ENCODE data around the gene FBXO44.

Gene FBXO44

DNA sequence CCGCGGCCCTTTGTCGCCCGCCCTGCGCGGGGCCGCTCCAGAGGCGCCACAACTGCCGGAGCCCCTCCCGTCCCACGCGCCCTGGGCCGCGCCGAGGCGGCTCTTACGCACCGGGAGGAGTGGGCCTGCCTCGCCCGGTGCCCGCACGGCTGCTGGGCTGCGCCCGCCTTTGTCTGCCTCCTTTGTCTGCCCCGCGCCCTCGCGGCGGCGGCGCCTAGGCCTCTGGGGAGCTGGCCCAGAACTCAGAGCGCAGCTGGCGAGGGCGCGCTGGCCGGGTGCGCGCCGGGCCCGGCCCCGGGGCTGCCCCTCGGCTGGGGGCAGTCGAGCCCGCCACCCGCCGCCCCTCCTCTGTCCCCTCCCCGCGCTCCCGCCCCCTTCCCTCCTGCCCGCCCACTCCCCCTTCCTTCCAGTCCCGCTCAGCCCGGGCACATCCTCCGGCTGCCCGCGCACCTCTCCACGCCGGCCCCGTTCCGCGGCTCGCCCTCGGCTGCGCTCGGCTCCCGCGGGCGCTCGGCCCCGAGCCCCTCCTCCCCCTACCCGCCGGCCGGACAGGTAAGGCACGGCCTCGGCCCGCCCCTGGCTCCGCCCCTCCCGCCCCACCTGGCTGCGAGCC is 36.7 kb downstream of the FBXO44 start, which contains the start of gene DRAXIN:
Gene DRAXIN (plus strand): TSS at position 409 of the 613 bp plus-strand sequence. CDS start 14,549 bp downstream, outside the sequence.
- no peak for DNase-seq (ENCODE audit: low read depth)

DNA sequence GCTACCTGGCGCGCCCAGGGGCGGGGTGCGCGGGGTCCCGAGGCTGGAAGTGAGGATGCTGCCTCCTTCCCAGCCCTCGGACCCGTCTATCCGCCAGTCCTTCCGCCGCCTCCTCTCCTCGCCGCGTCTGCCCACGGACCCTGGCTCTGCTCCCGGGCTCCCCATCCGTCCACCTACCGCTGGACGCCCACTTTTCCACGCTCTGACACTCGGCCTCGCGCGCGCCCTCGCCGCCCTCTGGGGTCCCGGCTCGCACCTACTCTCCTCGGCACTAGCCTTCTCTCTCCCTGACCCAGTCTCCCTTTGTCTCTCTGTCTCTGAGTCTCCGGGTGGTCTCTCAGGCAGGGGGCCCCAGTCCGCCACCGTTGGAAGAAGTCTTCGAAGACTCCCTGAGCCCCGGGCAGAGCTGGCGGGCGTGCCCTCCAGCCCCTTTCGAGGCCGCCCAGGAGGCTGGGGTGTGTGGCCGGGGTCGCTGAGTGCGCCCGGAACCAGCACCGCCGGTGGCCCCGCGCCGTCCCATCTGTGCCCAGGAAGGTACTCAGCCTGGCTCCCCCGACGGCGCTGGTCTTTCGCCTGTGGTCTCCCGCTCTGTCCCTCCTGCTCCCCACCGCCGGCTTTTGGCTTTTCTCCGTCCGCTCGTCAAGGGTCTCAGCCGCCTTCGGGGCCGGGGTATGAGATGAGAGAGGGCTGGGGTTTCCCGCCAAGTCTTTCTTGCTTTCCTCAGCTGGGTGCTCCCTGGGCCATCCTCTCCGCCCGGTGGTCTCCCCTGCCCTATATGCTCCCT is 37.4 kb downstream of the FBXO44 start:
- DNase-seq (ENCODE audit: low read depth): no peak

DNA sequence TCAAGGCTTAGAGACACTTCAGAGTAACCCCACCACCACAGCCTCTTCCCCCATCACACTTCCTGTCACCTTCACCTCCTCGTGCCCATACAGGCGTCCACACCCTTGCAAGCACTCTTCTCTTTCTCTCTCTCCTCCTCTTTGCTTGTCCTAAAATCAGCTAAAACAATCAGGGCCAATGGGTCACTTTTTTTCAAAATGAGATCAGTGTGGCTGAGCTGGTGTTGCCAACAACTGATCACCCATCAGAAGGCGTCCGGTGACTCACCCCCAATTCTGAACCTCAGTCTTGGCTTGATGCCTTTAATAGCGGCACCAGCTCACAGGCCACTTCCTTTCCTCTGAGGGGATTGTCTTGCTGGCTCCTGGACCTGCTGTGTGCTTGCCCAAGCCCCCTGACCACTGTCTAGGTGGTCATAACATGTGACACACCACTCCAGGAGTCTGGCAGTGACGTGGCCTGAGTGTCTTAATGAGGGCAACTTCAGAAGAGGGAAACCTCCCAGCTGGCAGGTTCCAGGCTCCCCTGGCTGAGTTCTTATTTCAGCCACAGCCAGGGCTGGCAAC is 38.4 kb downstream of the FBXO44 start:
- DNase-seq (ENCODE audit: low read depth): peak; percentile 58

DNA sequence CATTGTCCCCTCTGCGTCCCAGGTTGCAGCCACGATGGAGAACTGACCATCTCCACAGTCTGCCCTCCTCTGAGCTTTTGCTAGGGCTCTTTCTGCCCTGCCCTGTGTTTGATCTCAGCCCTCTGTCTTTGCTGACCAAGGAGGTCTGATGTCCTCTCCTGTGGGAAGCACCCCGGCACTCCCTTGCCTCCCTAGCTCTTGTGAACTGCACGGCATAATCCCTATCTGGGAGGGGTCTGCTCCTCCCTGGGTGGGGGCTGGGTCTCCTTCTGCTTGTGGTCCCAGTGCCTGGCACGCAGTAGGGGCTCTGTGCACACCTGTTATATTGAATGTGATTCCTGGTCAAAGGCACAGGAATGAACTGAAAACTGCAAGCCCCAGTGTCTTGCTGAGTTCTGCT is 39.2 kb downstream of the FBXO44 start:
- DNase-seq (ENCODE audit: low read depth): no peak

DNA sequence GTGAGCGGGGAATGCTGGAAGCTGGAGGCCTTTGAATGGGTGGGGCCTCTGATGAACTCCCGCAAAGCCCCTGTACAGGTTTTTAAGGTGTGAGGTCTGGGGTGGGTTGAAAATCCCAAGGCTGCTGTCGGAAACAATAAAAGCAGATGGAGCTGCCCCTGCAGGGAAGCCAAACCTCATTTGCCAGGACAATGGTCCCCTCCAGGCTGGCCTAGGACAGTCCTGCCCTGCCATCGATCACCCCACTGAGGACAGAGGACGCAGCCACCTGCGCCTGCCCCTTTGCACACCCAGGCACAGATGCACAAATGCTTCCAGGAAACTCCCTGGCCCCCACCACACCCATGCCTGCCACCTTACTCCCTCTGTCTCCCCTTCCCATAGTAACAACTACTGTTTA is 41.2 kb downstream of the FBXO44 start:
- no peak for DNase-seq (ENCODE audit: low read depth)

DNA sequence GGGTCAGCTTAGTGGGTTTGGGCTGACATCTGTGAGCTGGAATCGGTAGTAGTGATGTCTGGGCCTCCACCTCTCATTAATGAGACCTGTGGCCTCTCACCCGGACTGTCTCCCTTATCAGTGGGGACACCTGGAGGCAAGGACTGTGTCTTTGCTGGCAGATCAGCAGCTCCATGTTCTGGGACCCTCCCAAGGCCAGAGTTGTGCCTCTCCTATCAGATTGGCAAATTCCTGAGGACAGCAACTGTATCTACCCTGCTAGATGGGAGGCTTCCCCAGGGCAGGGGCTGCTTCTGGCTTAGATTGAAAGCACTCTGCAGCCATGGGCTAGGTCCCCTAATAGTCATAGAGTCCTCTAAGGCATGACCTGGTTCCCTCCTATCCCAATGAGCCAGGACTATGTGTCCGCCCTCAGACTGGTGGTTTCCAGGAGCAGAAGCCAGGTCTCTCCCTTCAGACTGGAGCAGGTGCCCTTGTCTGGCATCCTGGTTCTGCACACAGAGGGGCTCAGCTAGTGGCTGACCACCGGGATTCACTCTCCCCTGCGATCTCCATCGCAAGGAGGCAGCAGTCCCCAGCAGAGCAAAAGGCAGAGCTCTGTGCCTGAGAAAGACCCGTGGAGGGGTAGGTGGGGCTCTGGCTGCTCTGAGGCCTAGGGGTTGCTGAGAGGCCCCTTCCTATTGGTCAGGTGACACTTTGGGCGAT is 42.7 kb downstream of the FBXO44 start:
- DNase-seq (ENCODE audit: low read depth): no peak

DNA sequence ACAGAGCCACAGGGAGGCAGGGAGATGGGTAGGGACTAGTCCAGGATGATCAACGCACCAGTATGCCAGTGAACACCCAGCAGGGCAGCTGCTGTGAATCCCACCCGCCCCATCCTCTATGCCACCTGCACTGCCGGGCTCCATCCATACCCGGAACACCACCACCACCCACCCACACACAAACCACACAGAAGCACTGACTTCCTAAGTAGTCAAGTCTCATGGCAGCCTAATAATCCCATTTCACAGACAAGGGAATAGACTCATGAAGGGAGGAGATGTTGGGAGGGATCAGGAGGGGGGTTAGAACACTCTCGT is 43.2 kb downstream of the FBXO44 start:
- DNase-seq (ENCODE audit: low read depth): no peak

DNA sequence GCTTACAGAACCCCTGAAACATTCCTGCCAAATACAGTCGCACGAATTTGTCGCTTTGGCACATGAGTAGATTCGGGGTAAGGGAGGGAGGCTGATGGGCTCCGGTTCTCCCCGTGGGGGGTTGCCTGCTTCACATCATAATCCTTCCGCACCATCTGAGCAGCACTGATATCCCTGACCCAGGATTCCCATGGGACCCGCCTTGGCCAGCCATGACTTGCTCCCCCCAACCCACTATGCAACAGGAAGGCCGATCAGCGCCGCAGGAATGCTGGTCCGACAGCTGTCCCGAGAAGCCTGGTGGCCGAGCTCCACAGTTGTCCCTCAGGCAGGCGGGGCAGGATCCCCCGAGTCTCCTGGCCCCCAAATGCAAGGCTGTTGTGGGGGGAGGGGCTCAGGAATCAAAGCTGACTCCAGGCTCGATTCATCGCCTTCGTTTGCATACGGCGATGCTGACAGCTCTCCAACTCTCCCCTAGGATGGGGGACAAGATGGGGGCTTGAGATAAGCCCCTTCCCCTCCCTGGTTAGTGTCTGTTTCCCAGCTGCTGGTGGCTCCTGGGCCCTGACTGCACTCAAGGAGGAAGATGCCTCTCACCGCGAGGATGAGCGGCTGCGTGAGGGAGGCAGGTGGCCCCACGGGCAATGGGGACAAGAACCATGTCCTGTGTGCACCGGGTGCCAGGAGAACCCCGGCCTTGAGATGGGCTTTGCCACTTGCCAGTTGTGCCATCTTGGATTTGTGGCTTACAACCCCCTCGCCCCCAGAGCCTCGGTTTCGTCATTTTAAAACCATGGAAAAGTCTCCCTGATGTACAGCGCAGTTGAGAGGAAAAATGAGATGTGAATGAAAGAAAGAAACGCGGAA is 46.2 kb downstream of the FBXO44 start:
- no peak for DNase-seq (ENCODE audit: low read depth)

DNA sequence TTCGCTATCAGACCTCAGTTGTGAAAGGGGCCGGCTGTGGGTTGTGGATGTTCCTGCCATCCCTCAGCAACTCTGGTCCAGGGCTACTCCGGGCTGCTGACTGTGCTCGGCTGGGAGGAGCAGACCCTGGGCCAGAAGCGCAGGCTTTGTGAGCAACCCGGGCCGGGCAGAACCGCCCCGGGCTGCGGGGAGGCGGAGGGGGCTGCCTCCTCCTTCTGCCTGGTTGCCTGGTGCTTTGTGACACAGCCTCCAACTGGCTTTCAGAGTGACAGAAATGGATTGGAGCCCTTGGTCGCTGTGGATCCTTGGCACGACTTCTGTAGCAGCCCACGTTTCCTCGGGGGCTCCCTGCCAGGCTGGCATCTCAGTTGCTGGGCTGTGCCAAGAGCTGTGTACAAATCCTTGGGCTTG is 46.9 kb downstream of the FBXO44 start:
- DNase-seq (ENCODE audit: low read depth): no peak

DNA sequence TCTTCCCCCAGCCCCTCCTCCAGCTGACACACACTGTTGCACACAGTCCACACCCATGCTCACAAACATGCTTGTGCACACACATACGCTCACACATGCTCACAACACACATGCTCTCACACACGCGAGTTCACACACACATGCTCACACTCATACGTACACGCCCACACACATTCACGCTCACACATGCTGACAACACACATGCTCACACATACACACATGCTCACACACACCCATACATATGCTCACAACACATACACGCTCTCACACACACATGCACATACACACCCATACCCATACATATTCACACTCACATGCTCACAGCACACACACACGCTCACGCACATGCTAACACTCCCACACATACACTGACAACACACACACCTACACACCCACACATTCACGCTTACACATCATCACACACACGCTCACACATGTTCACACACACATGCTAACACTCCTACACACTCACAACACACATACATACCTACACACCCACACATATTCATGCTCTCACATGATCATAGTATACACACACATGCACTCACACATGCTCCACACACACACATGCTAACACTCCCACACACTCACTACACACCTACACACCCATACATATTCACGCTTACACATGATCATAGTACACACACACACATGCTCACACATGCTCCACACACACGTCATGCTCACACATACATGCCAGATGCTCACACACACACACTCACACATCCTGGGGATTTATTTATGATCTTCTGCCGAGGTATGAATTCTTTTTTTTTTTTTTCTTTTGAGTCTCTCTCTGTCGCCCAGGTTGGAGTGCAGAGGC is 47.5 kb downstream of the FBXO44 start:
- no peak for DNase-seq (ENCODE audit: low read depth)

DNA sequence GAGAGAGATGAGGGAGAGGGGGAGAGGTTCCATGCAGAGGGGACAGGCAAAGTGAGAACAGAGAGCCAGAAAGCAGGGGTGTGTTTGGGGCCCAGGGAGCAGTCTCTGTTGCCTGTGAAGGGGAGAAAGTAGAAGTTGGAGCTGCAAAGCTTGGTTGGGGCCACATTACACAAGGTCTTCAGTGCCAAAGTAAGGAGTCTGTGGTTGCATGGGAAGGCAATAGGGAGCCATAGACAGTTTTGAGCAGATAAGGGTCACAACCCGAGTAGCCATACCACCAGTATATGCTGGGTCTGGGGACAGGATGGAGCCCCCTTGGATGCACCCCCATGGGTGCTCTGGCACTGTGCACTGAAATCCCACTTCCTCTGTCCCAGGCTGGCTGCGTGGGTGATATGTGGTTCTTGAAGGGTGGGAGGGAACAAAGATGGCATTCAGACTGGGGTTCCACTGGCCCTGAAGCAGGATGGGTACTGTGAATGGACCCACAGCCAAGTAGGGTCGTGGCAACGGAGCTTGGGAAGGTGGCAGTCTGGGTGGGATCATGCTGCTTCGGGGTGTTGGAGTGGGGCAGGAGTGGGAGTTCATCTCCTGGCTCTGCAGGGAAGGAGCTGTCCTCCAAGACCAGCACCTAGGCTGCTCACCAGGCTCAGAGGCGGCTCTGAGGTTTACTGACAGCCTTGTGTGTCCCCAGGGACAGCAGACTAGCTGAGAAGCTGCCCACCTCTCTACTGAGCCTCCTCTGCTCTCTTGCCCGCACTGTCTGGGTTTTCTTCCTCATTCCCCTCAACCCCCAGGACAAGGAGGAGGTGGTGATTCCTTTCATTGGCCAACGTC is 48.9 kb downstream of the FBXO44 start:
- no peak for DNase-seq (ENCODE audit: low read depth)

DNA sequence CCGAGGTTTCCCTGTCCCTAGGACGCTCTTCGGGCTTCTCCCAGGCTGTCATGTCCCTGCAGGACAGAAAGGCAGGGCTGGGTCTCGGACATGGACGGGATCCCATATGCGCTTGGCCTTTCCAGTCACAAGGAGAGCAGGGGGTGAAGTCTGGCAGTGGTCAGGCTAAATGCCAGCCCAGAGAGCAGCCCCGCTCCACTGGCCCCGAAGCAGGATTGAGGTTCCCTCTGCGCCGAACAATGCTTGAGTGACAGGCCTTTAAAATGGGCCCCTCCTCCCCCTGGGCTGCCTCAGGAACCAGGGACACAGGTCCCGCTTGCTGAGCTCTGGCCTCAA is 49.5 kb downstream of the FBXO44 start:
- DNase-seq (ENCODE audit: low read depth): no peak

DNA sequence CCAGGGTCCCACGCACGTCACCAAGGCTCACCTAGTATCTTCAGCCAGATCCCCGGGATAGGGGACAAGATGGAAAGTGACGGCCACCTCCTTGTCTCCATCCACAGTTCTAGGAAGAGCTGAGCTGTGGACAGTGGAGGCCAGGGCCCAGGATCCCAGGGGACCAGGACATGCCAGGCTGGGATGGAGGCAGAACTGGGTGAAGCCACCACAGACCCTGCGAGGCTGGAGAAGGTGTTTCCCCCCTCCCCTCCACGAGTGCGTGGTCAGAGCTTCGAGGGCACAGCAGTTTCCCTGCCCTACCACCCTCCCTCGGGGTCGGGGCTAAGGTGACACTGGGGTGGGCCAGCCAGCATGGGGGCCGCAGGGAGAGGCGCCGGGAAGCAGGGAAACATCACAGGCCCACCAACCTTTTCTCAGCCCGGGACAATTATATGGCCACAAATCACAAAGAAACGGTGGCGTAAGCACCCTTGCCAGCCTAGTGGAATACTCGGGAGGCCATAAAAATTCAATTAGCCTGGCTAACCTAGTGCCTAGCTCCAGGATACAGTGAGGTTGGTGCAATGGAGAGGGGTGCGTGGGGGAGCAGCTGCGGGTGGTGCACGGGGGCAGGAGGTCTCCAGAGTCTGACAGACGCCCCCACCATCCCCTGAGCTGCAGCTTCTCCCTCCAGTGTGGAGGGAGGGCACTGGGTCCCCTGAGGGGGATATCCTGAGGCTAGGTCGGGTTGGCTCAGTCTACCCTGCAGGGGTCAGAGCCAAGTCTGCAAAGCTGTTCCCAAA is 50.2 kb downstream of the FBXO44 start:
- DNase-seq (ENCODE audit: low read depth): no peak

DNA sequence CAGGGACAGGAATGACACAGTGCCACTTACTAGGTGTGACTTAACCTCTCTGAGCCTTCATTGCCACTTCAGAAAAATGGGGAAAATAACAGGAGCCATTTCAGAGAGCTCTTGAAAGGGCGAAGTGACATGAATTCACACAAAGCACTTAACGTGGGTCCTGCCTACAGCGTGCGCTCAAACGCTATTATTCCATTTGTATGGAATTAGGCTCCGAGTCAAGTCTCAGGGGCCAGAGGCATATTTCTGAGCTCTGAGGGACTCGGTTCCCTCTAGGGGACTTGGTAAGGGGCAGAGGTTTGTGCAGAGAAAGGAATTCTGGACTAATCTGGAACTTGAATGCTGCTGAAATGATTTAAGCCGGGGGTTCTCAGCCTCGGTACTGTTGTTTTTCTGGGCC is 50.9 kb downstream of the FBXO44 start:
- no peak for DNase-seq (ENCODE audit: low read depth)

DNA sequence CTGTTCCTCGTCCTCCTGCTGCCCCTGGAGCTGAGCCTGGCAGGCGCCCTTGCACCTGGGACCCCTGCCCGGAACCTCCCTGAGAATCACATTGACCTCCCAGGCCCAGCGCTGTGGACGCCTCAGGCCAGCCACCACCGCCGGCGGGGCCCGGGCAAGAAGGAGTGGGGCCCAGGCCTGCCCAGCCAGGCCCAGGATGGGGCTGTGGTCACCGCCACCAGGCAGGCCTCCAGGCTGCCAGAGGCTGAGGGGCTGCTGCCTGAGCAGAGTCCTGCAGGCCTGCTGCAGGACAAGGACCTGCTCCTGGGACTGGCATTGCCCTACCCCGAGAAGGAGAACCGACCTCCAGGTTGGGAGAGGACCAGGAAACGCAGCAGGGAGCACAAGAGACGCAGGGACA is 51.6 kb downstream of the FBXO44 start:
- no peak for DNase-seq (ENCODE audit: low read depth)

DNA sequence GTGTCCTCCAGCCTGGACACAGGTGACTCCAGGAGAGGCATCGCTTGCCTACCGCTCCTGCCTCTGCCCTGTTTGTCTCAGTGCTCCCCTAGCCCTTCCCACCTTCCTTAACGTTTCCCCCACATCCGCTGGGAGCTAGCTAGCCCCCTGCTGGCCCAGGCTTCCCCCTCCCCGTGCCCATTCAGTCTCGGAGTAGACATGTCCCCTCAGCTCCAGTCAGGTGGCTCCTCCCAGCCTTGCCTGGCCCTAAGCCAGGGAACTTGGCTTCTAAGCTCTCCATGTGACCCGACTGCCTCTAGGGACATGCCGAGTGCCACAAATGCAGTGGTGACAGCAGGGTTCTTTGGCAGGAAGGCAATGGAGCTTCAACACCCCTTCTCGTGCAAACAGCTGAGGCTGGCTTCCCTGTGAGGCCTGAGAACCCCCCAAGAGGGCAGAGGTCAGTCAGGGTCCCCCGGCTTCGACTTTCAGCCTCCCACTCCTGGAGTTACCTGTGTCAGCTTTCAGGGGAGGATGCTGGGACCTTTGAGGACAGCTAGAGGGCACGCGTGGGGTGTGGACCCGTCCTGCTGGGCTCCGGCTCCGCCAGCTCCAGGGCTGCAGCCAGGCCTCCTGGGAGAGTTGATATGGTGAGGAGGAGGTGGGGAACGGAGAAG is 53.1 kb downstream of the FBXO44 start:
- no peak for DNase-seq (ENCODE audit: low read depth)

DNA sequence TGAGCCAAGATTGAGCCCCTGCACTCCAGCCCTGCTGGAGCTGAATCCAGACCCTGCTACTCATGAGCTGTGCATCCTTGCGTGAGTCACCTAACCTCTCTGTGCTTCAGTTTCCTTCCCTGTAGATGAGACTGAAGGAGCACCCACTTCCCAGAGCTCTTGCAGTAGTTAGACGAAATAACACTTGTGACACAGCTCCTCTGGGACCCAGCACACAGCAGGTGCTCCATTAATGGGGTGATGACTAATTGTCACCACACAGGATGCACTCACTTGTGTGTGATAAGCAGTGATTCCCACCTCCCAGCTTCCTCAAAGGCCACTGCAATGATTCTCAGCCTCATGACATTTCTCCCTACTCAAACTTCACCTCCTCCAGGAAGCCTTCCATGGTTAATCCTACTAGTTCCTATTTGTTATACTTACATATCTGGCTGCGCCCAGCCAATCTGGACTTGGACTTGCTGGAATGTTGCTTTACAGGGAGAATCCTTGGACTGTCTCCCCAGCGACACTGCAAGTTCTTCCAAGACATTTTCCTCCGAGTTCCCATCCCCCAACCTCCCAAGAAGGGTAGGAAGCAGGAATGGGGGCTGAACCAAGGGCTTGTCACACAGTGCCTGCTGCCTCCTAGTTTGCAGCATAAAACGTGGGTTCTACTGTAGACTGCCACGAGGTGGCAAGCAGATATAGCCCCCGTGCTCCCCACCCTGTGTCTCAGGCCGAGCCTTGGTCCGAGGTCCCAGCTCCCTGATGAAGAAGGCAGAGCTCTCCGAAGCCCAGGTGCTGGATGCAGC is 54.1 kb downstream of the FBXO44 start:
- DNase-seq (ENCODE audit: low read depth): no peak

DNA sequence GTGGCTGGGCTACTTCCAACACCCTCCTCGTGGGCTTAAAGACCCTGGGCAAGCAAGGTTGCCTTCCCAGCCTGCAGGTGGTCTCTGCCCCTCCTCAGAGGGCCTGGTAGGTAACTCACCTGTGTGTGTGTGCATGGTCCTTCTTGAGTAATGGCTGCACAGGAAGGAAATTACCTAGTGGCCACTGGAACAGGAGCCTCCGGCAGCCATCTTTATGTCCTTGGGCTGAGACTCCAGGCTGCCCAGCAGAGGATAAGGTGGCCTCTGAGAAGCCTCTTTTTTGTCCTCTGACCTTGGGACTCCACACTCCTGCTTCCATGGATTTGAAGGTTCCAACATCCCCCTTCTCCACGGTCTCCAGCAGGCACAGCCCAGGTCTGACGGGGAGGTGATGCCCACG is 56.8 kb downstream of the FBXO44 start:
- DNase-seq (ENCODE audit: low read depth): no peak

All from fibroblast of gingiva (primary cell).